DOHH2 (cell line): ENCODE results near the gene MYLK.

Experiments
- EZH2phosphoT487 ChIP-seq: fragments of 200-600 bp; sonication (generic); IDR thresholded peaks from 2 replicates; pipeline ENCODE4 v1.6.1; 2017; ENCODE audit warnings: borderline replicate concordance, mild to moderate bottlenecking, antibody characterized with exemption, low read length, moderate library complexity, mixed read lengths
- TF ChIP-seq, protein P1 (sequence below): fragments of 200-600 bp; sonication (generic); IDR thresholded peaks from one replicate; pipeline ENCODE4 v1.5.1; 2014; ENCODE audit warnings: antibody characterized with exemption, mild to moderate bottlenecking, low read depth, low read length; ENCODE audit not compliant: poor library complexity, severe bottlenecking

- TF ChIP-seq, protein P1, sequence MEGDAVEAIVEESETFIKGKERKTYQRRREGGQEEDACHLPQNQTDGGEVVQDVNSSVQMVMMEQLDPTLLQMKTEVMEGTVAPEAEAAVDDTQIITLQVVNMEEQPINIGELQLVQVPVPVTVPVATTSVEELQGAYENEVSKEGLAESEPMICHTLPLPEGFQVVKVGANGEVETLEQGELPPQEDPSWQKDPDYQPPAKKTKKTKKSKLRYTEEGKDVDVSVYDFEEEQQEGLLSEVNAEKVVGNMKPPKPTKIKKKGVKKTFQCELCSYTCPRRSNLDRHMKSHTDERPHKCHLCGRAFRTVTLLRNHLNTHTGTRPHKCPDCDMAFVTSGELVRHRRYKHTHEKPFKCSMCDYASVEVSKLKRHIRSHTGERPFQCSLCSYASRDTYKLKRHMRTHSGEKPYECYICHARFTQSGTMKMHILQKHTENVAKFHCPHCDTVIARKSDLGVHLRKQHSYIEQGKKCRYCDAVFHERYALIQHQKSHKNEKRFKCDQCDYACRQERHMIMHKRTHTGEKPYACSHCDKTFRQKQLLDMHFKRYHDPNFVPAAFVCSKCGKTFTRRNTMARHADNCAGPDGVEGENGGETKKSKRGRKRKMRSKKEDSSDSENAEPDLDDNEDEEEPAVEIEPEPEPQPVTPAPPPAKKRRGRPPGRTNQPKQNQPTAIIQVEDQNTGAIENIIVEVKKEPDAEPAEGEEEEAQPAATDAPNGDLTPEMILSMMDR, result no peak
- no peak for TF ChIP-seq EZH2phosphoT487
Measured at GRCh38 chr3:123702720-123703119, 181.4 kb downstream of the MYLK start.
